ENCODE results near the gene KCNJ15. TPM values are rescaled to one million over a fixed set of nuclear protein-coding genes. Genes with fewer than 3 reads are reported as not detected.

Gene KCNJ15
- total and polyA plus RNA-seq, 2 donors (not counting 1 experiment from before 2014, with no cell fraction given) = not detected

- no peak for DNase-seq
- Histone ChIP-seq H2AFZ (ENCODE audit: insufficient read depth, low read depth, low read length, poor library complexity, severe bottlenecking) (no peak overlapping the region), H3K4me1 (ENCODE audit: control insufficient read depth in 2 of 2, insufficient read depth in 2 of 2, low read length in 2 of 2) (no peaks in the 10 kb centered on the region), H3K4me3 (ENCODE audit: control extremely low read depth in 1 of 5, extremely low read depth in 1 of 5, insufficient read depth in 1 of 5, low read depth in 2 of 5, low read length in 4 of 5) (no peak overlapping the region), H3K4me2 (replicated peaks; ENCODE audit: low read depth, low read length, poor library complexity, severe bottlenecking) (no peak overlapping the region), H3K36me3 (replicated peaks in 1 of 2; ENCODE audit: control extremely low read depth in 1 of 2, control insufficient read depth in 1 of 2, extremely low read depth in 1 of 2, insufficient read depth in 2 of 2, low read length in 1 of 2) (no peaks in the 10 kb centered on the region), H3K79me2 (ENCODE audit: control insufficient read depth, insufficient read depth, low read length) (no peaks in the 10 kb centered on the region), H3K9me3 (ENCODE audit: control extremely low read depth in 1 of 3, control insufficient read depth in 2 of 3, insufficient read depth in 1 of 3, low read length in 2 of 3) (no peaks in the 10 kb centered on the region), H4K20me1 (ENCODE audit: control insufficient read depth, insufficient read depth, low read length, poor library complexity, severe bottlenecking) (no peaks in the 10 kb centered on the region), H3K27ac (ENCODE audit: low read length in 2 of 2) (no peak overlapping the region), H3K9ac (ENCODE audit: low read length) (no peak overlapping the region), H3K27me3 (replicated peaks in 1 of 4; ENCODE audit: control extremely low read depth in 1 of 4, control insufficient read depth in 3 of 4, insufficient read depth in 4 of 4, low read length in 3 of 4) (no peaks in the 10 kb centered on the region)
- H3K27me3 Mint-ChIP-seq = no peaks in the 10 kb centered on the region
- no peak overlapping the region for H3K4me3 Mint-ChIP-seq
- no peaks in the 10 kb centered on the region for H3K4me1 Mint-ChIP-seq
- ATAC-seq (ENCODE audit: low read depth) = no peak
- TF ChIP-seq EZH2 (IDR thresholded peaks at IDR 0.05; ENCODE audit: borderline replicate concordance, insufficient read depth, low read depth, low read length, poor library complexity, severe bottlenecking) (no peak), CTCF (IDR thresholded peaks at IDR 0.05) (no peak)
- POLR2A ChIA-PET = no interaction called here
- no peak overlapping the region for H3K27ac Mint-ChIP-seq
- CTCF ChIA-PET = no interaction called here
- intact Hi-C loops (cut with micrococcal nuclease) = no loop called here
- WGBS (ENCODE audit: insufficient coverage) = 93% methylated on average over 2 of the region's 4 CpGs
- no peaks in the 10 kb centered on the region for H3K9me3 Mint-ChIP-seq (ENCODE audit: insufficient read depth)
These were observed 69.6 kb downstream of the KCNJ15 start for GRCh38 chr21:38326429-38326828.

- Histone ChIP-seq H3K9ac (ENCODE audit: low read length) (no peak overlapping the region), H3K4me1 (ENCODE audit: control insufficient read depth in 2 of 2, insufficient read depth in 2 of 2, low read length in 2 of 2) (no peaks in the 10 kb centered on the region), H4K20me1 (ENCODE audit: control insufficient read depth, insufficient read depth, low read length, poor library complexity, severe bottlenecking) (no peaks in the 10 kb centered on the region), H3K4me2 (replicated peaks; ENCODE audit: low read depth, low read length, poor library complexity, severe bottlenecking) (no peak overlapping the region), H3K27me3 (replicated peaks in 1 of 4; ENCODE audit: control extremely low read depth in 1 of 4, control insufficient read depth in 3 of 4, insufficient read depth in 4 of 4, low read length in 3 of 4) (no peaks in the 10 kb centered on the region), H3K79me2 (ENCODE audit: control insufficient read depth, insufficient read depth, low read length) (no peaks in the 10 kb centered on the region), H3K9me3 (ENCODE audit: control extremely low read depth in 1 of 3, control insufficient read depth in 2 of 3, insufficient read depth in 1 of 3, low read length in 2 of 3) (no peaks in the 10 kb centered on the region), H2AFZ (ENCODE audit: insufficient read depth, low read depth, low read length, poor library complexity, severe bottlenecking) (no peak overlapping the region), H3K27ac (ENCODE audit: low read length in 2 of 2) (no peak overlapping the region), H3K36me3 (replicated peaks in 1 of 2; ENCODE audit: control extremely low read depth in 1 of 2, control insufficient read depth in 1 of 2, extremely low read depth in 1 of 2, insufficient read depth in 2 of 2, low read length in 1 of 2) (no peaks in the 10 kb centered on the region), H3K4me3 (ENCODE audit: control extremely low read depth in 1 of 5, extremely low read depth in 1 of 5, insufficient read depth in 1 of 5, low read depth in 2 of 5, low read length in 4 of 5) (no peak overlapping the region)
- ATAC-seq (ENCODE audit: low read depth) = no peak
- DNase-seq = no peak
- CTCF ChIA-PET = no interaction called here
- Mint-ChIP-seq H3K4me3 (no peak overlapping the region), H3K27me3 (no peaks in the 10 kb centered on the region), H3K9me3 (ENCODE audit: insufficient read depth) (no peaks in the 10 kb centered on the region), H3K27ac (no peak overlapping the region), H3K4me1 (no peaks in the 10 kb centered on the region)
- TF ChIP-seq EZH2 (IDR thresholded peaks at IDR 0.05; ENCODE audit: borderline replicate concordance, insufficient read depth, low read depth, low read length, poor library complexity, severe bottlenecking) (no peak), CTCF (IDR thresholded peaks at IDR 0.05) (no peak)
- WGBS (ENCODE audit: insufficient coverage) = 64% methylated on average over 3 of the region's 4 CpGs
- intact Hi-C loops (cut with micrococcal nuclease) = no loop called here
- POLR2A ChIA-PET = no interaction called here
These were observed 70.1 kb downstream of the KCNJ15 start for GRCh38 chr21:38326899-38327298.

All from B cell (primary cell).